ENCODE data around the gene CRB1.

- TF ChIP-seq, protein P1, sequence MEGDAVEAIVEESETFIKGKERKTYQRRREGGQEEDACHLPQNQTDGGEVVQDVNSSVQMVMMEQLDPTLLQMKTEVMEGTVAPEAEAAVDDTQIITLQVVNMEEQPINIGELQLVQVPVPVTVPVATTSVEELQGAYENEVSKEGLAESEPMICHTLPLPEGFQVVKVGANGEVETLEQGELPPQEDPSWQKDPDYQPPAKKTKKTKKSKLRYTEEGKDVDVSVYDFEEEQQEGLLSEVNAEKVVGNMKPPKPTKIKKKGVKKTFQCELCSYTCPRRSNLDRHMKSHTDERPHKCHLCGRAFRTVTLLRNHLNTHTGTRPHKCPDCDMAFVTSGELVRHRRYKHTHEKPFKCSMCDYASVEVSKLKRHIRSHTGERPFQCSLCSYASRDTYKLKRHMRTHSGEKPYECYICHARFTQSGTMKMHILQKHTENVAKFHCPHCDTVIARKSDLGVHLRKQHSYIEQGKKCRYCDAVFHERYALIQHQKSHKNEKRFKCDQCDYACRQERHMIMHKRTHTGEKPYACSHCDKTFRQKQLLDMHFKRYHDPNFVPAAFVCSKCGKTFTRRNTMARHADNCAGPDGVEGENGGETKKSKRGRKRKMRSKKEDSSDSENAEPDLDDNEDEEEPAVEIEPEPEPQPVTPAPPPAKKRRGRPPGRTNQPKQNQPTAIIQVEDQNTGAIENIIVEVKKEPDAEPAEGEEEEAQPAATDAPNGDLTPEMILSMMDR (IDR thresholded peaks at IDR 0.05; ENCODE audit: low read depth, low read length, poor library complexity, severe bottlenecking), result no peak
- TF ChIP-seq EZH2phosphoT487 (IDR thresholded peaks at IDR 0.05; ENCODE audit: borderline replicate concordance, low read length), result no peak
Measured at GRCh38 chr1:197388801-197389200, 120.7 kb downstream of the CRB1 start.

Measured in DOHH2 (cell line).